ENCODE results near the gene GCNA.

GRCh38 chrX:71634366-71634765, 56.1 kb downstream of the GCNA start:
- no peak for TF ChIP-seq CTCF (IDR thresholded peaks at IDR 0.05)
- TF ChIP-seq POLR2A (IDR thresholded peaks at IDR 0.05) = no peak
